IMR-90 (cell line): Measurements from ENCODE around the gene GSPT1. TPM values are rescaled to one million over a fixed set of nuclear protein-coding genes. Genes with fewer than 3 reads are reported as not detected.

Source experiments
- ATAC-seq: fragments of 200-7000 bp; cut with Tn5 transposase; 2 replicates; pipeline ENCODE4 v1.9.1; 2020; ENCODE audit warnings: low read depth, mild to moderate bottlenecking, moderate library complexity
- BruUV-seq: library from RNA; stranded (reverse); fragments of 400-500 nt; replicated peaks from 2 replicates; lab custom pipeline; 2021; lab: Mats Ljungman, UMichigan
- CTCF ChIA-PET: fragments of 300-600 bp; formaldehyde crosslinking; extraction: SDS; loops from one replicate; lab custom pipeline; 2021; ENCODE audit warnings: antibody characterized with exemption; lab: Yijun Ruan, JAX
- POLR2A ChIA-PET: fragments of 300-600 bp; sonication (Branson Sonifier 250); formaldehyde crosslinking; loops from one replicate; lab custom pipeline; 2022; ENCODE audit warnings: antibody characterized with exemption; ENCODE audit not compliant: unreplicated experiment; lab: Charles Lee
- DNase-seq: peaks from one replicate; pipeline ENCODE4 v3.0.0; 2013
- H2AFZ ChIP-seq: replicated peaks from 2 replicates; pipeline ENCODE3; 2013; ENCODE audit warnings: low read length, mild to moderate bottlenecking; ENCODE audit not compliant: poor library complexity
- H2AK5ac ChIP-seq: 2 replicates; pipeline ENCODE4 v1.6.1; 2013; ENCODE audit warnings: low read depth, low read length, inconsistent platforms
- H2AK9ac ChIP-seq: replicated peaks from 2 replicates; pipeline ENCODE3; 2013; ENCODE audit warnings: mild to moderate bottlenecking, low read depth, low read length, moderate library complexity; ENCODE audit not compliant: poor library complexity
- H2BK120ac ChIP-seq: 2 replicates; pipeline ENCODE4 v1.6.1; 2013; ENCODE audit warnings: low read depth, low read length, inconsistent platforms
- H2BK15ac ChIP-seq: 3 replicates; pipeline ENCODE4 v1.6.1; 2013; ENCODE audit warnings: low read depth, low read length, inconsistent platforms
- H2BK20ac ChIP-seq: 2 replicates; pipeline ENCODE4 v1.6.1; 2013; ENCODE audit warnings: low read depth, mild to moderate bottlenecking, inconsistent platforms, low read length, moderate library complexity
- H2BK5ac ChIP-seq: 2 replicates; pipeline ENCODE4 v1.6.1; 2013; ENCODE audit warnings: mild to moderate bottlenecking, low read depth, low read length, inconsistent platforms; ENCODE audit not compliant: poor library complexity, severe bottlenecking
- H3K14ac ChIP-seq: replicated peaks from 2 replicates; pipeline ENCODE4 v1.6.1; 2013; ENCODE audit warnings: low read depth, low read length, inconsistent platforms
- H3K18ac ChIP-seq: 2 replicates; pipeline ENCODE4 v1.6.1; 2013; ENCODE audit warnings: low read depth, low read length, control low read depth
- H3K23ac ChIP-seq: 2 replicates; pipeline ENCODE4 v1.6.1; 2013; ENCODE audit warnings: low read depth, low read length, inconsistent platforms
- H3K27ac ChIP-seq: 2 replicates; pipeline ENCODE4 v1.5.1; 2013; ENCODE audit warnings: mild to moderate bottlenecking, control low read depth, low read length; ENCODE audit not compliant: insufficient read depth
- H3K27me3 ChIP-seq: 2 replicates; pipeline ENCODE4 v1.6.1; 2013; ENCODE audit warnings: low read length; ENCODE audit not compliant: control insufficient read depth, insufficient read depth
- H3K36me3 ChIP-seq: 2 replicates; pipeline ENCODE4 v1.6.1; 2013; ENCODE audit warnings: low read length, mixed read lengths; ENCODE audit not compliant: control insufficient read depth, insufficient read depth
- H3K4ac ChIP-seq: 2 replicates; pipeline ENCODE4 v1.6.1; 2013; ENCODE audit warnings: low read depth, low read length, inconsistent platforms
- H3K4me1 ChIP-seq: 2 replicates; pipeline ENCODE4 v1.6.1; 2013; ENCODE audit warnings: low read length, mixed read lengths; ENCODE audit not compliant: control insufficient read depth, insufficient read depth
- H3K4me2 ChIP-seq: 2 replicates; pipeline ENCODE4 v1.6.1; 2013; ENCODE audit warnings: low read depth, mild to moderate bottlenecking, control low read depth, low read length, moderate library complexity
- H3K4me3 ChIP-seq: 2 replicates; pipeline ENCODE4 v1.5.1; 2013; ENCODE audit warnings: low read depth, mild to moderate bottlenecking, control low read depth, low read length, moderate library complexity; ENCODE audit not compliant: insufficient read depth
- H3K56ac ChIP-seq: 2 replicates; pipeline ENCODE4 v1.6.1; 2013; ENCODE audit warnings: low read length, inconsistent platforms; ENCODE audit not compliant: insufficient read depth; ENCODE audit errors: extremely low read depth
- H3K79me1 ChIP-seq, 2 experiments: 2 replicates each; pipeline ENCODE4 v1.6.1; 2013; ENCODE audit warnings: low read length in 2 of 2, inconsistent platforms in 1 of 2, low read depth in 1 of 2
- H3K9ac ChIP-seq: 2 replicates; pipeline ENCODE4 v1.6.1; 2013; ENCODE audit warnings: low read depth, low read length, control low read depth
- H3K9me1 ChIP-seq: 2 replicates; pipeline ENCODE4 v1.6.1; 2013; ENCODE audit warnings: low read length, inconsistent platforms; ENCODE audit not compliant: insufficient read depth
- H3K9me3 ChIP-seq: 2 replicates; pipeline ENCODE4 v1.6.1; 2013; ENCODE audit warnings: low read length; ENCODE audit not compliant: control insufficient read depth, insufficient read depth
- H4K20me1 ChIP-seq: 2 replicates; pipeline ENCODE4 v1.6.1; 2013; ENCODE audit warnings: low read length, inconsistent platforms; ENCODE audit not compliant: insufficient read depth
- H4K5ac ChIP-seq: 2 replicates; pipeline ENCODE4 v1.6.1; 2013; ENCODE audit warnings: mild to moderate bottlenecking, low read depth, low read length, control low read depth
- H4K8ac ChIP-seq, 2 experiments: 2 replicates each; pipeline ENCODE4 v1.6.1; 2013; ENCODE audit warnings: low read depth in 2 of 2, low read length in 2 of 2, control low read depth in 1 of 2, inconsistent platforms in 1 of 2
- H4K91ac ChIP-seq: 2 replicates; pipeline ENCODE4 v1.6.1; 2013; ENCODE audit warnings: low read depth, low read length, inconsistent platforms; ENCODE audit not compliant: insufficient read depth
- BHLHE40 ChIP-seq: fragments of 150-350 bp; IDR thresholded peaks from 2 replicates; pipeline ENCODE4 v1.6.1; 2016; ENCODE audit warnings: mild to moderate bottlenecking, low read depth, low read length
- CEBPB ChIP-seq: IDR thresholded peaks from 2 replicates; pipeline ENCODE4 v1.6.1; 2012; ENCODE audit warnings: low read depth, low read length, improper control_type of control experiment
- CHD1 ChIP-seq: IDR thresholded peaks from 2 replicates; pipeline ENCODE4 v1.6.1; 2012; ENCODE audit warnings: low read depth, low read length, improper control_type of control experiment
- FOS ChIP-seq: fragments of 150-350 bp; IDR thresholded peaks from 2 replicates; pipeline ENCODE4 v1.6.1; 2016; ENCODE audit warnings: low read depth, low read length
- MAFK ChIP-seq: IDR thresholded peaks from 2 replicates; pipeline ENCODE4 v1.6.1; 2012; ENCODE audit warnings: low read depth, low read length, improper control_type of control experiment
- MAZ ChIP-seq: IDR thresholded peaks from 2 replicates; pipeline ENCODE4 v1.6.1; 2012; ENCODE audit warnings: low read depth, mild to moderate bottlenecking, low read length, improper control_type of control experiment, moderate library complexity, borderline replicate concordance
- MXI1 ChIP-seq: IDR thresholded peaks from 2 replicates; pipeline ENCODE4 v1.6.1; 2012; ENCODE audit warnings: low read depth, mild to moderate bottlenecking, low read length, moderate library complexity, borderline replicate concordance
- NFE2L2 ChIP-seq: fragments of 150-350 bp; IDR thresholded peaks from 2 replicates; pipeline ENCODE4 v1.6.1; 2016; ENCODE audit warnings: low read depth, mild to moderate bottlenecking, low read length
- POLR2A ChIP-seq: IDR thresholded peaks from 2 replicates; pipeline ENCODE4 v1.6.1; 2012; ENCODE audit warnings: mild to moderate bottlenecking, low read depth, low read length
- RAD21 ChIP-seq: IDR thresholded peaks from 2 replicates; pipeline ENCODE4 v1.6.1; 2012; ENCODE audit warnings: low read length, improper control_type of control experiment
- RCOR1 ChIP-seq: IDR thresholded peaks from 2 replicates; pipeline ENCODE4 v1.6.1; 2012; ENCODE audit warnings: mild to moderate bottlenecking, low read length, improper control_type of control experiment; ENCODE audit not compliant: insufficient replicate concordance
- RFX5 ChIP-seq: IDR thresholded peaks from 2 replicates; pipeline ENCODE4 v1.8.0; 2012; ENCODE audit warnings: low read depth, mild to moderate bottlenecking, low read length, moderate library complexity
- SMC3 ChIP-seq: fragments of 150-350 bp; IDR thresholded peaks from 2 replicates; pipeline ENCODE4 v1.6.1; 2016; ENCODE audit warnings: low read depth, mild to moderate bottlenecking, antibody characterized with exemption, low read length, moderate library complexity
- WGBS, 2 experiments: methylation state at CpG; one replicate each; pipeline versions ENCODE4 v1.1.5 to v1.1.7; 2013; ENCODE audit warnings: missing lambda C conversion rate in 2 of 2; ENCODE audit not compliant: insufficient read length in 1 of 2; ENCODE audit errors: extremely low coverage in 2 of 2; 5-methylcytosine and 5-hydroxymethylcytosine counted together
- dilution Hi-C: fragments of 300-500 bp; cut with HindIII; formaldehyde crosslinking; loops from one replicate; pipeline ENCODE4 v1.14.3; 2018; ENCODE audit warnings: low sequenced_read_pairs; ENCODE audit not compliant: unreplicated experiment
- in situ Hi-C: fragments of 300-500 bp; cut with MboI; formaldehyde crosslinking; loops from 3 replicates; pipeline ENCODE4 v1.14.3; 2019; ENCODE audit warnings: low sequenced_read_pairs, inconsistent platforms, mixed read lengths
- intact Hi-C: fragments of 100-400 bp; cut with micrococcal nuclease; formaldehyde crosslinking; loops from 2 replicates; pipeline ENCODE4 v1.10.0; 2022
- polyA plus RNA-seq, 3 experiments: library from polyadenylated mRNA; depleted of rRNA; stranded (reverse); fragments of >200 nt; gene quantifications; 2 replicates each; pipeline ENCODE4 v1.2.3, GENCODE V29; 2012; ENCODE audit warnings: low replicate concordance in 1 of 3
- total RNA-seq: library from RNA; depleted of rRNA; stranded (reverse); fragments of >200 nt; gene quantifications from 2 replicates; pipeline ENCODE4 v1.2.3, GENCODE V29; 2012
- TF ChIP-seq, protein P1 (sequence below): fragments of 150-350 bp; IDR thresholded peaks from 2 replicates; pipeline ENCODE4 v1.6.1; 2016; ENCODE audit warnings: low read depth, mild to moderate bottlenecking, low read length, moderate library complexity, borderline replicate concordance
- TF ChIP-seq, protein P2 (sequence below): fragments of 150-350 bp; IDR thresholded peaks from 2 replicates; pipeline ENCODE4 v1.6.1; 2017; ENCODE audit warnings: mild to moderate bottlenecking, antibody characterized with exemption, low read length, low read depth

The GSPT1 gene
- total and polyA plus RNA-seq, 2 of the 4 experiments (the other 2 are of a cell fraction): 76.3 to 84.8 TPM

GRCh38 chr16:11869353-11870228 lies 46.2 kb downstream of the GSPT1 start:
- Histone ChIP-seq H3K23ac (no peak overlapping the region), H2BK15ac (no peak overlapping the region), H2AK9ac (no peak overlapping the region), H3K4me3 (no peak overlapping the region), H3K4me2 (no peak overlapping the region), H2AFZ (no peak overlapping the region), H2BK120ac (no peak overlapping the region), H3K27me3 (no peaks in the 10 kb centered on the region), H4K91ac (no peak overlapping the region), H3K4me1 (peaks cover 6% of the 10 kb centered on the region; the same call in 1 of the 2 replicates), H3K56ac (no peak overlapping the region), H4K8ac (no peak overlapping the region), H2BK20ac (no peak overlapping the region), H3K9me1 (peaks cover 5% of the 10 kb centered on the region; the same call in 1 of the 2 replicates), H4K5ac (no peak overlapping the region), H3K9me3 (no peaks in the 10 kb centered on the region), H2AK5ac (no peak overlapping the region), H3K79me1 (peaks cover 7 to 58% of the 10 kb centered on the region in 2 experiments), H3K9ac (no peak overlapping the region), H4K20me1 (peaks cover 19% of the 10 kb centered on the region; the same call in 1 of the 2 replicates), H3K36me3 (peaks cover 12% of the 10 kb centered on the region), H3K14ac (no peak overlapping the region), H2BK5ac (no peak overlapping the region), H3K18ac (no peak overlapping the region), H3K27ac (no peak overlapping the region), H3K4ac (no peak overlapping the region)
- 100% methylated on average over 2 of the region's 8 CpGs; no CpG with 5 or more reads in 1 of the 2 experiments for WGBS, 2 experiments
- in situ Hi-C loops: no loop called here
- DNase-seq (no peak), ATAC-seq (no peak)
- POLR2A ChIA-PET: no interaction called here
- dilution Hi-C loops: no loop called here
- CTCF ChIA-PET: no interaction called here
- intact Hi-C loops: loop anchor here (5.0 kb wide), 1 partner anchor 198 kb away; no protein-coding TSS in a partner anchor
- BruUV-seq: no TSS peak
- TF ChIP-seq RAD21 (no peak), MAFK (no peak), MAZ (no peak), NFE2L2 (no peak), RCOR1 (no peak), SMC3 (no peak), BHLHE40 (no peak), MXI1 (no peak), FOS (no peak), CEBPB (no peak), CHD1 (no peak), POLR2A (no peak), RFX5 (no peak)
- TF ChIP-seq, protein P1, sequence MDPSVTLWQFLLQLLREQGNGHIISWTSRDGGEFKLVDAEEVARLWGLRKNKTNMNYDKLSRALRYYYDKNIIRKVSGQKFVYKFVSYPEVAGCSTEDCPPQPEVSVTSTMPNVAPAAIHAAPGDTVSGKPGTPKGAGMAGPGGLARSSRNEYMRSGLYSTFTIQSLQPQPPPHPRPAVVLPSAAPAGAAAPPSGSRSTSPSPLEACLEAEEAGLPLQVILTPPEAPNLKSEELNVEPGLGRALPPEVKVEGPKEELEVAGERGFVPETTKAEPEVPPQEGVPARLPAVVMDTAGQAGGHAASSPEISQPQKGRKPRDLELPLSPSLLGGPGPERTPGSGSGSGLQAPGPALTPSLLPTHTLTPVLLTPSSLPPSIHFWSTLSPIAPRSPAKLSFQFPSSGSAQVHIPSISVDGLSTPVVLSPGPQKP: no peak
- TF ChIP-seq, protein P2, sequence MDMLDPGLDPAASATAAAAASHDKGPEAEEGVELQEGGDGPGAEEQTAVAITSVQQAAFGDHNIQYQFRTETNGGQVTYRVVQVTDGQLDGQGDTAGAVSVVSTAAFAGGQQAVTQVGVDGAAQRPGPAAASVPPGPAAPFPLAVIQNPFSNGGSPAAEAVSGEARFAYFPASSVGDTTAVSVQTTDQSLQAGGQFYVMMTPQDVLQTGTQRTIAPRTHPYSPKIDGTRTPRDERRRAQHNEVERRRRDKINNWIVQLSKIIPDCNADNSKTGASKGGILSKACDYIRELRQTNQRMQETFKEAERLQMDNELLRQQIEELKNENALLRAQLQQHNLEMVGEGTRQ: no peak
